ENCODE results near the gene UNC119.

GRCh38 chr17:28547623-28548416 lies 4.6 kb downstream of the UNC119 start:
- TF ChIP-seq CTCF (IDR thresholded peaks at IDR 0.05; ENCODE audit: low read depth, low read length, poor library complexity, severe bottlenecking) (peak; percentile 99), EZH2phosphoT487 (IDR thresholded peaks at IDR 0.05; ENCODE audit: borderline replicate concordance, low read length) (no peak)
